NCI-H146 treated with DMSO at 0.1 percent for 48 hours (cell line): ENCODE data around the gene LRRC8C.

Experiments used
- DNase-seq: peaks from one replicate; lab custom pipeline; 2025; ENCODE audit not compliant: unreplicated experiment; lab: John Stamatoyannopoulos, UW

Gene LRRC8C

DNA sequence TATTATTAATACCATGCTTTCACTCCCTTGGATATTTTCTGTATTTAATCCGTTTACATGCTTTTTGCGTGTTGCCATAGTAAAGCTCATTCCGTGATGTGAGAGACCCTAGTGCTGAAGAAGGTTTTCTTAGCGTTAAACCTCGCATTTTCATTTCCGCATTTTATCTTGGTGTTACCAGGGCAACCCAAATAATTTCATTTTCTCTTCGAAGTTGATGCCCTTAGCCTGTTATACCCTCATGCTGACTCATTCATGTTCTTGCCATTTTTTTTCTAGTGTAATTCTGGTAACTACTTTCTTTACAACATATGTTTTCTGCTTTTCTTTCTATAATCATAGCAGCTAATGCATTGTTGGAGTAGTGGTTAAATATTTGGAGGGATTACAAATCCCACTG is 37.2 kb downstream of the LRRC8C start:
- DNase-seq = no peak

DNA sequence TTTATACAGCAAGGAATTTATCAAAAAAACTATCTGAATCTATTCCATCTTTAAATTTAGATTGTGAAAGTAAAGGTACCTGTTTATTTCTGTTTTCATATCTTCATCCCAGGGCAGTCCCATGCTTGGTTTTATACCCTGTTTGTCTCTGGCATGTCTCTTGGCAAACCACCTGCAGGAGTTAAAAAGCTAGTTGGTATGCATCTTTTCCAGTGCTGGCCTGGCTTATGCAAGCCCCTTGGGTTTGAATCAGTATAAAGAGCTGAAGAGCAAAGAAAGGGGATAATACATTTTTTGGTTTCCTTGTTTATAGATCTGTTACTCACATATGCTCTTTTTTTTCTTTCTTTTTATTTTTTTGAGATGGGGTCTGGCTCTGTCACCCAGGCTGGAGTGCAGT is 37.8 kb downstream of the LRRC8C start:
- DNase-seq = no peak

DNA sequence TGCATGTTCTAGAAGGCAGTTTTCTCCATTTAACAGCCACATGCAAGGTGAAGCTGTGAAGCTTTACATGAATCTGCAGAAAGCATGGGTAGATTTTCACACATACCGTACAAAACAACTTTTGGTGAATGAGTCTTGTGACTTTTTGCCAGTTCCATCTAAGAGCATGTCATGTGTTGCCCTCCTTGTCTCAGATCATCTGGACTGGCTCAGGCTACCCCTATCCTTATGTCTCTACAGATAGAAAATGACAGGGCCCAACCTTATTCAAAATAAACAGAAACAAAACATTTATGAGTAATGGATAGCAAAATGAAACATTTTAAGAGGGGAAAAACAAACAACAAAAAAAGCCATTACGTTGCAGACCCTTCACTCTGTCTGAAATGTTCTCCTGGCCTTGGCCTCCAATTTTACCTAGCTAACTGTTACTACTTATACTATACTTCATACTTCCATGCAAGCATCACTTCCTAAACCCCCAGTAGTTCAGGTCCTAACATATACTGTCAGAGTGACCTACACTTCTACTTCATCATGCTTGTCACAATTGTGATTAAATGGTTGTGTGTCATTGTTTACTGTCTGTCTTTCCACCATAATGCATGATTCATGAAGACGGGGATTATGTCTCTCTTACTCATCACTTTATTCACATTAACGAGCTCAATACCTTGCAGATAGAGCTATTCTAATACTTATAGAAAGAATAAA is 39.0 kb downstream of the LRRC8C start:
- DNase-seq = no peak

DNA sequence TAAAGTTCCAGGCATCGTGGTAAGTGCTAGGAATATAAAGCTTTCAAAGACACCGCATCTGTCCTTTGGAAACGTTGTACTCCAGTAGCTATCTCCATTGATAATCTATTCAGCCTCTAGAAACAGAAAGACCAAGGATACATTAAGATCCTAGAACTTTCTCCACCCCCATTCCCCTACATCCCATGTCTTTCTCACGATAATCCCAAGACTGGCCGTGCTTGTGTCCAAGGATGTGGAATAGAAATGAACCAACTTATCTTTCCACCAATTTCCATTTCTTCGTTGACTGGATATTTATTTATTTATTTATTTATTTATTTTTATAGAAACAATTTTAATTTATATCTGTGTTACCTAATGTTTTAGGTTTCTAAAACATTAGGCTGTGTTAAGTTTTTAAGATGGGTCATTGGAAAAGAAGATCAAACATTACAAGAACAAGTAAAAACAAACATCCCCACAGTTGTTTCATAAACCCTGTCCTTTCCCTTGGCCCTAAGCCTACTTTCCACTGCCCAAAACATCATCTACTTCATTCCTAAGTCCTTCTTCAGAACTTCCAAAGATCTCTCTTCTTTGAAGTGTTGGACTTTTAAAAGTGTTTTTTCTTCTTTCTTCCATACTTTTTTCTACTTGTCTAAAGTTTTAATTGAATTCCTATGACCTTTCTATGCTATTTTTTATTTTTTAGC is 39.7 kb downstream of the LRRC8C start:
- no peak for DNase-seq

DNA sequence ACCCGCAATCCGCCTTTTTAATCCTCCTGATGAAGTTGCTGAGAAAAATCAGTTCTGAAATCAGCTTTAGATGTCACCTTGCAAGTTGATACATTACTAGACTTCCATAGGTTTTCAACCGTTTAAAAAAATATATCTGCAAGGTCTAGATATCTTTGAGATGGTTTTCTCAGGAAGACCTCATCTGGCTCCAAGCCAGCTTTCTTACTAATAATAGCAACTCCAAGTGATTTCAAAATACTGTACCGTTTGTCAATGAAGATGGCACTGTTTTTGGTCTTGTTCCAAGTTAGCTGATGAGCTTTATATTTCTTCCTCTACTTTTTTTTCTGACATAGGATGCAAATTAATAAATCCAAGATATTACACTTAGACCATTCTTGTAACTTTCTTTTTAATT is 40.3 kb downstream of the LRRC8C start:
- DNase-seq = no peak

DNA sequence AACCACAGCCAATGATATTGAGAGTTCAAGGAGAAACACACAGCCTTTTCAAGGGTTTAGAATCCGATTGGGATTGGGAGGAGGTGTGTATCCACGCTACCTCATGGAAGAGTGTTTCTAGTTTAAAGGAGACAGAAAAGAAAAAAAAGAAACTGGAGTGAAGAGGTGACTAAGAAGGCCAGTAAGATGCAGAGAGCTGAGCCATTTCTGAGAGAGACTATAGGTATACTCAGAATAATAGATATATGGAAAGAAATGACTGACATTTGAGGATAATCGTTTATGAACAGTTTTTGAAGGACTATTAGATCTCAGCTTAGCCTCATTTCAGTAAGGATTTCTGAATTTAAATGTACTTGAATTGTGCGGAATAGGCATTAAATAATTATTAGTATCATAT is 42.8 kb downstream of the LRRC8C start:
- no peak for DNase-seq

DNA sequence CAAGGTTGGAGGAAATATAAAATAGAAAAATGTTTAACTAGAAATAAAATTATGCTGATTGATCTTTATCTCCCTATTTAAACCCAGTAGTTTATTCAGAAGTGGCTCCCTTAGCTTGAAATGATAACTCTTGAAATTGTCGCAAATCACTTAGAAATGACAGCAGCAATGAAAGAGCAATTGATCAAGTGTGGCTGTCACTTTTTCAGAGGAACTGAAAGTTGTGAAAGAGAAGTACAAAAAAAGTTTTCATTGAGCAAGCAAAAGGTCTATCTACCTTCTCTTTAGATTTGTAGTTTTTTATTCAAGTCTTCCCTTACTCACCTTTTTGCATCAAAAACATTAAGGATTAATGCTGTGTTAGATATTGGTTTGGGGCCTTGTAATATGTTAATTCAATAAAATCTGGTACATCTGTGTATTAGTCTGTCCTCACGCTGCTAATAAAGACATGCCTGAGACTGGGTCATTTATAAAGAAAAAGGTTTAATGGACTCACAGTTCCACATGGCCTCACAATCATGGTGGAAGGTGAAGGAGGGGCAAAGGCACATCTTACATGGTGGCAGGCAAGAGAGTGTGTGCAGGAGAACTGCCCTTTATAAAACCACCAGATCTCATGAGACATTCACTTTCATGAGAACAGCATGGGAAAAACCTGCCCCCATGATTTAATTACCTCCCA is 48.3 kb downstream of the LRRC8C start:
- DNase-seq = no peak

DNA sequence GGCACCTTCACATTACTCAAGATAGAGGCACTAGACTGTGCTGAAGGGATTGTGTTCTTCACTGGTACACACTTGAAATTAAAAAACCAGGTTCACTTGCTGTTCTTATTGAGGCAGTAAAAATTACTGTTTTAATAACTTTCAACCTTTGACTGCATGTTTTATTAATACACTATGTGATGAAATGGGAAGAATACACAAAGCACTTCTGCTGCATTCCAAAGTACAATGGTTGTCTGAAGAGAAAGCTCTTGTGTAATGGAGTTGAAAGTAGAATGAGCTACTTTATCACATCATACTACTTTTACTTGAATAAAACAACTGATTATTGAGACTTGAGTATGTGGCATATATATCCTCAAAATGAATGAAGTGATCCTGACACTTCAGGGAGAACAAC is 49.7 kb downstream of the LRRC8C start:
- DNase-seq = no peak

DNA sequence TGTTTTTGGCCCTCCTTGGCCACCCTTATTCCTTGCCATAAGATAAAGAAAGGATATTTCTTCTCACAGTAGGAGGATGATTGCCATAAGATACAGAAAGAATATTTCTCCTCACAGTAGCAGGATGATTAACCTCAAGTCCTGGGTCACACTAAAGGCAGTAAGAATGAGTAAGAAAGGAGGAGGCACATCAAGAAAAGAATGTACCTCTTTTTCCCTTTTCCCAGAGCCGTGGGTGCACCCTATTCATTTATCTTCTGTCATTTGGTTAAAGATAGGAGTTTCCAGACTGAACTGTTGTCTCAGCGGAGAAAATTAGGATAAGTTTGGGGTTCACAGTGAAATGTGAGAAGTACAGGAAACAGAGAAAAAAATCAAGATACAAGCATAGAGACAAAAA is 52.5 kb downstream of the LRRC8C start:
- no peak for DNase-seq

DNA sequence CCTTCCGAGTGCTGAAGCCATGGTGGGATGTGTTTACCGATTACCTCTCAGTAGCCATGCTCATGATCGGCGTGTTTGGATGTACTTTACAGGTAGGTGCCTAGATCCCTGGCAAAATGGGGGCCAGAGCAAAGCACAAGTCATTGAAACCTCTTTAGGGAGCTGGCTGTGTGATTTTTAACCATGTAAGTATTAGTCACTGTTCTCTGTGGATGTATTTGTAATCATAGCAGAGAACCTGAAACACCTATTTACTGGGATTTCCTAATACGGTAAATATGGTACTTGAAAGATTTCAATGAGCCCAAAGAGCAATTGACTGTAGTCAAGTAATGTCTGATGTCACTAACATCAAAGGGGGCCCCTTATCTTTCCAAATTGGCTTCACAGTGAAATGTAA is 53.6 kb downstream of the LRRC8C start:
- no peak for DNase-seq

DNA sequence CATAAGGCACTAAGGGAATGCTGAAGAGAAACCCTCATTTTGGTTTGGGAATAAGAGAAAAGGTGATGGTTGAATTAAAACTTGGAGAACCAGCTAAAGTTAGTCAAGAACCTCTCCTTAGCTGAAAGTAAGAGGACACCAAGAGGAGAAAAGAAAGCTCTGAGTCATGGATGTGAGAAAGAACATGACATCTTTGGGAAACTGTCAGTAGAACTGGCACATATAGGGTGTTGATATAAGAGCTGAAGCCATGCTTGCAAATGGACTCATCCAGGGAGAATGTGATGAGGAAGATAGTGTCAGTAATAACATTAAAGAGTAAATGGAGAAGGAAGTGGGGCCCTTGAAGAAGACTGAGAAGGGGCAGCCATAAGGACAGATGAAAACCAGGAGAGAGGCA is 54.3 kb downstream of the LRRC8C start:
- no peak for DNase-seq

DNA sequence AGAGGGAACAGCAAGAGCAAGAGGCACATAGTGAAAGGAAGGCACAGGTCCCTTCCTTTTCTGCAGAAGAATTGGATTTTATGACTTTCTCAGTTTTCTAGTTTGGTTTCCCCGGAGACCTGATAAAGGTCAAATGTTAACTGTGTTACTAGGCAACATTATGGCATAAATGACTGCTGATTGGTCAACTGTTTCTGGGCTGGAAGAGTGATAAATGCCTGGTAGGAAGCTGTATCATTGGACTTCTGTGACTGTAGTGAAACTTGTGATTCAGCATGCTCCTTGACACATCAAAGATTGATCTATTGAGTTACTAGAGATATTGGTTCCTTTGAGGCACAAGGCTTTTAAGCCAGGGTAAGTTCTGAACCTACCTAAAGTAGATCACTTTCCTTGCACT is 55.7 kb downstream of the LRRC8C start:
- DNase-seq = no peak

DNA sequence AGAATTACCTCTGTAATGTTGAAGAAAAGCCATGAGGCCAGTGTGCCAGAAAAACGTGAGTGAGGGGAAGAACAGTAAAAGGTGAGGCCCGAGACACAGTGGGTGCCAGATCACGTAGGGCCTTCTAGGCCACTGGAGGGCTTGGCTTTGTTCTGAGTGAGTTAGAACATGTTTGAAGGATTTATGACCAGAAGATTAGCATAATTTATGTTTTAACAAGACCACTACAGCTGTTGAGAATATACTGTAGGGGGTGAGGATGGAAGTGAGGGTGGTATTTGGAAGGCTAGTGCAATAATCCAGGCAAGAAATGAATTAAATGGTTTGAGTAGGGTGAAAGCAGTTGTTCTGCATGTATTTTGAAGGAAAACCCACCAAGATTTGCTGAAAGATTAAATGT is 56.3 kb downstream of the LRRC8C start:
- no peak for DNase-seq

DNA sequence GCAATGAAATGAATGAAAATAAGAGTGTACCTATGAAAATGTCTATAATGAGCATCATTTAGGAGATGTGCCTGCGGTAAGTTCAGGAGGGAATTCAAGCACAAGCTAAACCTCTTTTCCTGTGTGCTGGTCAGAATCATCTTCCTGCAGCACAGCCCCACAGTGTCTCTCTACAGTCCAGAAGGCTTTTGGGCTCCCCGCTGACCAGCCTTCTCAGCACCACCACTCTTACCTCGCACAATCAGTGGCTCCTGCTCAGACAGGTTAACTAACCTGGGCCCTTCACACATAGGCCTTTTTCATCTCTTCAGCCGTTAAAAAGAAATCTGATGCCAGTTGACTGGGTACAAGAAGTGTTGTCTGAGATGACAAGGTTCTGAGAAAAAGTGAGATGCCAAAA is 57.7 kb downstream of the LRRC8C start:
- no peak for DNase-seq

DNA sequence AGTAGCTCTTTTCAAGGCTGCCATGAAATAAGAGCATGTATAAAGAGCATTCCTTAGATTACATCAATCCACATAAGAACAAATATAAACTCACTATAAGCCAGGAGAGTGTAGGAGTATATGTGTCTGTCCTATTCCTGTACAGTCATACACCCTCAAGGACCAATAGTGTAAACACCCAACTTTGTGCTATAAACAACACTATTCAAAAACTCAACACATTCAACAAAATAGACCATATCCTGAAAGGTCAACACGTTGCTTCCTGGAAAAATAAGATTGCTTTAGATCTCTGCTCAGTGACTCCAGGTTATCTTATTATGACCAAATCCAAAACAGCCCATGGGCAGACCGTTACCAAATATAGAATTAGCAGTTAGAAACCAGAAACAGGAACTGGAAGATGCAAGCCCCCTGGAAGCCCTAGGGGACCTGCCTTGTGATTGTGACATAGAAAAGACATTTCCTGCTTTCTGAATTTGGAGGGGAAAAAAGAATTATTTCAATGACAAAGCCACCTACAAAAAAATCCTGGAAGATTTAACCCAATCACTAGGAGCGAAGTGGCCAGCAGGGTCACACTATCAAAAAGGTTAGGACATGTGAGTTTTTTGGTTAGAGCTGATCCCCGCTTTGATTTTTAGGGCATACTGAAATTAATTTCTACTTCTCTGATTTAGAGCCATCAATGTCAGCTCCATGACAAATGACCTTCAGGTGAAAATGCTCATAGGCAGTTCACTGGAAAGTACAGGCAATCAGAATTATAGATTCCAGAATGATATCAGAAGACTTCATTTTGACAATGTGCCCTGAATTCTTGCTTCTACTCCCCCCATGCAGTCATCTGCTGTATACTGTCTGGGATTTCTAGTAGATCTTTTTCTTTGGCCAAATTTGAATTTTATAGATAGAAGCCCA is 59.9 kb downstream of the LRRC8C start:
- DNase-seq = no peak

DNA sequence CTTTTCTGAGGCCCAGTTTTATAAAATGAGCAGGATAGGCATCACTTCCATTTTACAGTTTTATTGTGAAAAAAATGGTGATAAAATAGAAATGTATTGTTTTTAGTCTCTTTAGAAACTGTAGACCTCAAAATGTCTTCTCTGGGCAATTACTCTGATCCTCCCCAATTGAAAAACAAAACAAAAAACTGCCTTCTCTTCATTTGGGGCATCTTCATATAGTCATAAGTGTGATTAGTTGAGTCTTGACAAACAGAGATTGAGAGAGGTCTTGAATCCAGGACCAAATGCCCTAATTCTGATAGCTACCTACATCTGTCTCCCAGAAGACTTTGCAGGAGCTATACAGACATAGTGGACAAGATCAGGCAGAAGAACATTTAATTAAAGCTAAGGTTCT is 62.9 kb downstream of the LRRC8C start:
- DNase-seq = no peak

DNA sequence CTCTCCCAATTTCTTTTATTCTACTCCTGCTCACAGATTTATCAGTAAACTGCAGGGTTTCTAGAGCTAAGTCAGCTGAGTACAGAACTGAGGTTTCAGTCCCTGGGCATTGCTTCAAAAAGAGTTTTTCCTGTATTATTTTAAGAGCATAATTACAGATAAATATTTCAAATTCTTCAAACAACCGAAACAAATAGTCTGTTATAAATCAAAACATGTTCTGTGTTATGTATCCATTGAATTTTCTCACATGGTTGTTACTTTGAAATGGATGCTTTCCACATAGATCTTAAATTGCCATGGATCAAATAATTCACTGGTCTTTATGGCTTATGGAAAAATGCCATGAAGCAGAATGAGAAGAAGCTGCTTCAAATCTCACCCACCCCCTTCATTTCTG is 64.5 kb downstream of the LRRC8C start:
- no peak for DNase-seq

DNA sequence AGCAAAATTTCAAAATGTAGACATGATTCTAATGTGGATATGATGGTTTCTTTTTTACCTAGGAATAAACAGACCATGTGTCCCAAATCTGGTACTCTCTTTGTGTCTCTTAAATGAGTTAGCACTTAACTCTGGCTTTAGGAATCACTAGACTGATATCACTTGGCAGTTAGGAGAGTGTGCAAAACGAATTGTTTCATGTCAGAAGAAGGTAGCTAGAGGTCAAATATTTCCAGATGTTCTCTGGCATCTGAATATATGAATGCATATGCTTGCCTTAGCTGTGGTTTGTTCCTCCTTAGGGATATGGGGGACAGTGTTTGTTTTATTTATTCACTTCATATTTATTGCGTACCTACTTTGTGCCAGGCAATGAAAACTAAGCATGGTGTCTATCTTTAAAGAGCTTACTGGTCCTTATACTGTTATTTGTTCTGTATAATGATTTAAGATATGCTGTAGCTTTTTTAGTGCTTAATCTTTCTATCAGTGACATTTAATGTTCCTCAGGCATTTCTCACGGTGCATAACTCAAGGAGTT is 65.2 kb downstream of the LRRC8C start:
- DNase-seq = no peak

DNA sequence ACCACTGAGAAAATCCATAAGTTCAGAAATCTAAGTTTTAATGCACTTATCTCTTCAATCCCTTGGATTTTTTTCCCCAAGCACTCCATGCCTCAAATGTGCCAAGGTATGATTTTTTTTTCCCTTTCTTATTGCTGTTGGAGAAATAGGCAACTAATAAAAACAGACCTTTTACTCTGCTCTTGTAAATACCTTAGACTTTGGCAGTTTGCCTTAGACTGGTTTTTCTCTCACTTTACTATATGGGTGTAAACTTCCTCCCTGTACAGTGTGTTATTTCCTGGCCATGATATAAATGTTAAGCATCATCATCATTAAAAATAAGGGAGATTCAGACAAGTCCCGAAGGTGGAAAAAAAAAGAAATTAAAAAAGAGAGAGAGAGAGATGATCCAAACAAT is 65.7 kb downstream of the LRRC8C start:
- no peak for DNase-seq

DNA sequence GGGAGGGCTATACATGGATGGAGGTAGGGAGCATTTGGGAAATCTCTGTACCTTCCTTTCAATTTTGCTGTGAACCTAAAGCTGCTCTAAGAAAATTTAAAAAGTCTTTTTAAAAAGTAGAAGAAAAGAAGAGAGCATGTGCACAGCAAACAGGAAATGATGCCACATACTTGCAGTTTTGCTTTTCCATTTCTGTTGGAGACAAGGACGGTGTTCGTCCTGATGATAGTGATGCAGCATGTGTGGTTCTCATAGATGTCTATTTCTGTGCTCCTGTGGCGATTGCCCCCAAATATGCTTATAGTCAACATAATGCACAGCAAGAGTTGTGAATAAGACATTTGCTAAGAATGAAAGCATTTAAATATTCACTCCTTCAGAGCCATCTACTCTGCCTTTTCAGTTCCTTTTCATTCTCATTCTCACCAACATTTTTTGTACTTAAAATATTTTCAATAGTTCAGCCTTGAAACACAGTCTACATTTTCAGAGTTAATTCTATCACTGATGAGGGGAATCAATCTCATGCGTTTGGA is 66.6 kb downstream of the LRRC8C start:
- DNase-seq = no peak

DNA sequence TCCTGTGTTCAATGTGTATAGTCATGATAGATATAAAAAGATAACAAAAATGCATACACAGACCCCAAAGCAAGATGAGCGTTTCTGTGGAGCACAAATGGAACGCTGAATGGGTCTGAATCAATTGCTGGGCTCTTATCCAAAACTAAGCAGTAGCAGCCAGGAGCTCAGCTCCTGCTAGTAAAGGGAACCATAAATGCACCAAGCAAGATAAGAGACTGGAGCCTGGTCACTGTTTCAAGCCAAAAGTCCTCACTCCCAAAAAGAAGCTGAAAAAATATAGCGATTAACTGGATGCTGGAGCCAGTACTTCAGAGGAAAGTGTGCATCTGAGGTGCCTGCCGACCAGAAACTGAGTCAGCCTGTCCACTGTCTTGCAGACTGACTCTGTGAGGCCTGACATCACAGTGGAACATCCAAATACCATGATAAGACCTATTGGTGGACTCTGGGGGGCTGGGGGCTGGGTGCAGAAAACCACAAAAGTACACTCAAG is 68.9 kb downstream of the LRRC8C start:
- DNase-seq = no peak
